ENCODE data around the gene PIGL.
A peak's percentile ranks its signal among the peaks of the same experiment; 100 is the strongest.
"Not testable (repeated sequence)": the region's sequence is repeated elsewhere in the genome, so short reads cannot be mapped to it uniquely, and the experiment has no call there.

The PIGL gene

DNA sequence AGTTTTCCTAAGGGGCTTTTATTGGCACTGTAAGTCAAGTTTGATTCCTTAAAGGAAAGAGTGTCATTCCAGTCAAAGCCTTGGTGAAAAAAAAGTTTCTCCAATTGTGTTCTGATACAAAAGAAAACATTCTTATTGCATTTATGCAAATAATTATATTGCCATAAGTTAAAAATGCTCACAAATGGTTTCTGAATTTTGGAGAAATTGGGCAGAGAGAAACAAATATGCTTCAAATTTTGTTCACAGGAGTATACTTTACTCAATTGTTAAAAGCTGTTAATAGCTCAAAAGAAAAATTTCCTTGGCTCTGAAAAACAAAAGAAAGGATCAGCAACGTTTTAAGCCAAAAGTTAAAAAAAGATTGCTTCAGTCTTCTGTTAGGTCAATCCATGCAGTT lies 60.2 kb downstream of the PIGL start:
- no peak for DNase-seq

DNA sequence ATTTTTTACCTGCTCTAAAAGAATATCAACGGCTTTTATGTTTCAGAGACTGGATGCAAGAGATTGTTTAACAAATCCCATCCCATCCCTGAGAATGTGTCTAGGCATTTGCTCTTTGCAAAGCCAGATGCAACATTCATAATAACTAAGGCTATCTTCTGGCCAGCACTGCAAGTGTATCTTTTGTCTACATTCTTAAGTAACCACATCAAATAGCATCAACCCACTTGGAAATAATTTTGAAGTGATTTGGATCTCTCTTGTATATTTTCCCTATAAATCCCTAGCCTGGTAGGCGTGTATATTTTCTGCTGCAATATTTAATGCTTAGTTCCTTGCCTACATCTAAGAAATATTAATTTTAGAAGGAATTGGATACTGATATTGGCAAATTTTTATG lies 64.3 kb downstream of the PIGL start:
- no peak for DNase-seq

DNA sequence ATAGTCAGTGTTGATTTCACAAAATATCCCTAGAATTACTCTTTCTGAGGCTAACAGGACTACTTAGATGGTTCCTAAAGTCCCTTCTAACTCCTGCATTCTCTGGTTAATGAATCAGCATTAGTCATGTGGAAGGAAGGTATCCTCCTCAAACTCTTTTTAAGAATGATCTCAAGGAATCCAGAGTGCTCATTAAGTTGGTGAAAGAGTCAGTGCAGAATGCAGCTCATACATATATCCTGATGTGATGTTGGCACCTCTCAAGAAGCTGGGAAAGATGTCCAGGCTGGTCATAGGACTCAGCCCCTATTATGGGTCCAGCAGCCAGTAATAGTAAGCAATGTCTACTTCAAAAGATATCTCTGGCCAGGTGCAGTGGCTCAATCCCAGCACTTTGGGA lies 65.5 kb downstream of the PIGL start:
- no peak for DNase-seq

DNA sequence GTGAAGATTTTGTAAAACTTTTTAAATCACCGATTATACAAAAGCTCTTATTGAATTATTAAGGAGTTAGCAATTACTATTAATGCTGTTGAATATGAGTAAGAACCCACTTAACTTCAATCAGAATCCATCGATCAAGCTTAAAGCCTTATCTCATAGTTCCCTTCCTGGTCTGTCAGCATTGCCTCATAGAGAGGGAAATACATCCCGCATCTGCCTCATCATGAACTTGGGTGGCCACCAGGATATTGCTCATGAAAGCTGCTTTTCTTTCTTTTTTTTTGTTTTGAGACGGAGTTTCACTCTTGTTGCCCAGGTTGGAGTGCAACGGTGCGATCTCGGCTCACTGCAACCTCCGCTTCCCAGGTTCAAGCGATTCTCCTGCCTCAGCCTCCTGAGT lies 66.7 kb downstream of the PIGL start:
- DNase-seq = no peak

DNA sequence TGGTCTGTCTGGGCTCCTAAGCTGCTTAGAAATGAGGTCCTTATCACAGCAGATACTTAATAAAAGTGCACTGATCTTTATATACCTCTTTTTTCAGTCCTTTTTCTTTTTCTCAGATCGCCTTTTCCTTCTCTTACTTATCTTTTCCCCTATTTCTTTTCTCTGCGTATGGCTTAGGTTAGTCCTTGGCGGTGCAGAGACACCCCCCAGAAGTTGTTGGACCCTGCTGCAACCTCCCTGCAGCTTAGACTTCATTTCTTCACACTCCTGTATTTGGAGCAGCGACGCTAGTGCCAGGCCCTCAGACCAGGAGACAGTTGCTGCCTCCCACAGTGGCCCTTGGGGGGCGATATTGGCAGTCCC lies 68.6 kb downstream of the PIGL start:
- DNase-seq = no peak

DNA sequence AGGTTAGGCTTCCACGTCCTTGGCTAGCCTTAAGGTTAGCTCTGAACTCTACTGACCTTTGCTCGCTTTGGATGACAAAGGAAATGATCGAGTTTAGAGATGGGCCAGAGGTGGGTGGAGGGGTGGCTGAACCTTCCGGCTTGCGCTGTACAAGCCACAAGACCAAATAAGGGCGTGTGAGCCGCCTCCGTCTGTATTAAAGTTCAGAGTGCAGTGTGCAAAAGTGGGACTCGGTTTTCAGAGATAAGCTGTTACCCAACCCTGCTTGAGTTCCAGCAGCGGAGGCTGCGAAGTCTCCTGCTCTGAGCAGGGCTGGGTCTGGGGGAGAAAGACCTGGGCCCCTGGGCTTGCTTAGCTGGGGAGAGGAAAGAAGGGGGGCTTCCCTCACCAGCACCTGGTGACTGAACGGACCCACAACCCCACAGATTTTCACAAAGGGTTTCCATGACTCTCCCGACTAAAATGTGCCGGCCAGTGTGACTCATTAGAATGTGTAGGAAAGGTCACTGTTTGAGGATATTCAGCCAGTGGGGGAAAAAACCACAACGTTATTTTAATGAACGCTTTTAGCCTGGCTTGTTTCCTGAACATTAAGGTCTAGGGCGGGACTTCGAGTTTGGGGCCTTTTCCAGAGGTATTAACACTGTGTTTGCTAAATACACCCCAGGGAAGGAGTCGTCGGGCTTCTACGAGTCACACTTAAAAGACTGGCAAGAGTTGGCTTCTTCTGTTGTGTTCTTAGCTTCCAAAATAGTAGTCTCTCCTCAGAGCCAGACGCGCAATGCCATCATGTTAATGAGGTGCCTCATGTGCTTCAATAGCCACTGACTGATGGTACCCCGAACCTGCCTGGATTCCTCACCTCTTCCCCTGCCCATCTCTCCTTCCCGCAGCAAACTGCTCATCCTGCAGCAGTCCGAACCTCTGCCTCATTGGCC lies 69.3 kb downstream of the PIGL start:
- peak; percentile 20 to 96 (median 60) for DNase-seq

DNA sequence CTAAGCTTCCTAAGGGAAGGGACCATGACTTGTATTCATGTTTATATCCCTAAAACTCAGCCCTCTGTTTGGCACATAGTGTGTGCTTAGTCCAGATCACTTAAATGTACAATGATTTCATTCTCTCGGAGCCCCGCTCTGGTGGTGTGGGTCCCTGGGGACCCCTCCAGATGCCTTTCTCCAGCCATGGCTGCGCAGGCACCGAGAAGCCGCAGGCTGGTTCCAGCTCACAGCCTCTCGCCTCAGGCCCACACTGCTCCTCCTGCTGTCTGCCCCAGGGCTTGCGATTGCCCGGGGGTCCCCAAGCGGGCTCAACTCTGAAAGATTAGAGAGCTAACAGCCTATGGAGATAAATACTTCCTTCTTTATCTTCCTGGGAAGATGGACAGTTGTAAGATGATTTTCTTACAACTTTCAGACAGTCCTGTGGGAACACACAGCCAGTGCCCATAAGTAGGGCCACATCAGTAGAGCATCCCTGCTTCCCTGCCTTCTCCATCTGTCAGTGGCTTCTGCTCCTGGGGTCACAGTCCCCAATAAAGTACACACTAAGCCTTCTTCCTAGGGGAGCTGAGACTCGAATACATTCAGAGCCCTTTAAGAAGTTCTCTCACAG lies 70.0 kb downstream of the PIGL start:
- DNase-seq = peak in 1 of 5 experiments; percentile 16

DNA sequence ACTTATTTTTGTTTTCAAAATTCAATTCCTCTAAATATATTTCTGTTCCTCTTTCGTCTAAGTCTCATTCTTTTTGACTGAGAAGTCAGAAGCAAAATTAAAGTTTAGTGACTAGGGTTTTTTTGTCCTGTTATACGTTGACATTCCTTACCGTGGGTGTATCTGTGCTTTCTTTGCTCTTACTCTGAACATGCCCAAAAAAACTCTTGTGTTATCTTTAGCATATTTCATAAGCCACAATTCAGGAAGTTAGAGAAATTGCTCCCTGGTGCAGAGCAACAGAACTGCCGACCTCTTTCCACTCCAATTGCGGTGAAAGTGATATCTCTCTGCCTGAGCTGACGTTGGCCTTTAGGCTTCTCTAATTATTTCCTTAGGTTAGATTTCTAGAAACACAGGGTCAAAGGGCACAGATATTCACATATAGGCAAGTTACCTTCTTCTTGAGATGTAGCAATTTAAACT lies 70.6 kb downstream of the PIGL start:
- DNase-seq = peak in 2 of 5 experiments; percentile 19 to 46

DNA sequence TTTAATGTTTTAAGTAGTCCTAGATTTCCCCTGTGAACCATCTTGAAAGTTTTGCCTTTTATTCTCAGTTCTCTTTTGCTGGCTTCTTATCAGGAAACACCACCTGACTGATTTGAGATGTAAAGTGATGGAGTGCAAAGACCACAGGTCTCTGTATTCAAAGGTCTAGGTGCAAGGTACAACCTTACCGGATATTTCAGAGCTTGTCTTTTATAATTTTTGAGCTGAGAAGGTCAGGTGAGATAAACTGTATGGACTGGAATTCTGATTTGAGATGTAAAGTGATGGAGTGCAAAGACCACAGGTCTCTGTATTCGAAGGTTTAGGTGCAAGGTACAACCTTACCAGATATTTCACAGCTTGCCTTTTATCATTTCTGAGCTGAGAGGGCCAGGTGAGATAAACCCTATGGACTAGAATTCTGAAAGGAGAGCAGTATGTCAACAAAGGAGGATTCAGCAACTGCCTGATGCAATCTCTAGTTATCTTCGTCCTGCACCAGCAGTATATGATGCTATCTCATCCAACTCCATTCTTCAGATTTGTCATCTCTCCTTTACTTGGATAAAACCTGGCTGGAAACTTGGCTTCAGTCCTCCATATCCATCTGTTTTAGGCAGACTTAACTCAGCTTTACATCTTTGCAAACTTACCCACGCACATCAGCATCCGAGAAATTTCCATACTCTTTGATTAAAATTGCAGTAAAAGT lies 72.0 kb downstream of the PIGL start:
- DNase-seq = no peak

DNA sequence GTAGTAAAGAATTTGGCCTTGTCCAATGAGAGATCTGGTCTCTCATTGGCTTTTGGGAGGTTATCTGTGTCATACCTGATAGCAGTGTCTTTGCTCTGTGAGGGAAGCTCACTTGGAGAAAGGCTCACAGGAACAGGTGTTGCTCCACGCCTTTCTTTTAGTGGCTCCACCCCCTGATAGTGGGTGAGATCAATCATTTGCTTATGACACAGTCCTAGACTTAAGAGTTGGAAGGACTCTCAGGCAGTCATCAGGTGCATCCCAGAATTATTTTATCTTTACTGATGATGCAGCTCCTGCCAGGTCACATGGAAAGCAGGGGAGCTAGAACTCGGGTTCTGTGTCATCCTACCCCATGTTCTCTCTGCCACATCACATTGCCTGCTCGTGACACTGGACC lies 76.9 kb downstream of the PIGL start:
- no peak for DNase-seq

DNA sequence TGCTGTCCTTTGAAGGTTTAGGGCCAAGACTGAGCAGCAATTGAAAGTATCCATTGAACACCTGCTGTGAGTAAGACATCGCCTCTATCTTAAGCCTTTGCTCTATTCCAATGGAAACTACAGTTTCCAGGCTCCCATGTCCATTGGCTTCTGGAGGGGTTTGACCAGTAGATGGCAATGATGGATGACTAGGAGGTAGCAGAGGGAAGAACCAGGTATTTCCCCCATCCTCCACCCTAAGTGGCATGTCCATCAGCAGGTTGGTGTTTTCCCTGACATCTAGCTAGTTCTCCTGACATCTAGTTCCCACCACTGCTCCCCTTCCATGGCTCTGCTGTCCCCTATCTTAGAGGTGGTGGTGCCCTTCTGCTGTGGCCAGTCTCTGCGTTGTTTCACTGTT lies 77.5 kb downstream of the PIGL start:
- DNase-seq = no peak

DNA sequence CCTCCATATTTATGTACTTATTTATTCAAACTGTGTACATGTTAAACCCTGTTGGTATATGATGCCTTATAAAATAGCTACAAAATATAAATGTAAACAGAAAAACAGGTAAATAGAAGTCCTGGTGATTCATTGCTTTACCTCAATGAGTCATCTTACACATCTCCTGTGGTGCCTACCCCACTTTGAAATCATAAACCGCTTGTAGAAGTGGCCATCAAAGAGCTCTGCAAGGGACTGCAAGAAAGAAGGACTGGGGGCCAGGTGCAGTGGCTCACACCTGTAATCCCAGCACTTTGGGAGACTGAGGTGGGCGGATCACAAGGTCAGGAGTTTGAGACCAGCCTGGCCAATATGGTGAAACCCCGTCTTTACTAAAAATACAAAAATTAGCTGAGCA lies 79.1 kb downstream of the PIGL start:
- peak in 1 of 5 experiments; percentile 51 for DNase-seq

DNA sequence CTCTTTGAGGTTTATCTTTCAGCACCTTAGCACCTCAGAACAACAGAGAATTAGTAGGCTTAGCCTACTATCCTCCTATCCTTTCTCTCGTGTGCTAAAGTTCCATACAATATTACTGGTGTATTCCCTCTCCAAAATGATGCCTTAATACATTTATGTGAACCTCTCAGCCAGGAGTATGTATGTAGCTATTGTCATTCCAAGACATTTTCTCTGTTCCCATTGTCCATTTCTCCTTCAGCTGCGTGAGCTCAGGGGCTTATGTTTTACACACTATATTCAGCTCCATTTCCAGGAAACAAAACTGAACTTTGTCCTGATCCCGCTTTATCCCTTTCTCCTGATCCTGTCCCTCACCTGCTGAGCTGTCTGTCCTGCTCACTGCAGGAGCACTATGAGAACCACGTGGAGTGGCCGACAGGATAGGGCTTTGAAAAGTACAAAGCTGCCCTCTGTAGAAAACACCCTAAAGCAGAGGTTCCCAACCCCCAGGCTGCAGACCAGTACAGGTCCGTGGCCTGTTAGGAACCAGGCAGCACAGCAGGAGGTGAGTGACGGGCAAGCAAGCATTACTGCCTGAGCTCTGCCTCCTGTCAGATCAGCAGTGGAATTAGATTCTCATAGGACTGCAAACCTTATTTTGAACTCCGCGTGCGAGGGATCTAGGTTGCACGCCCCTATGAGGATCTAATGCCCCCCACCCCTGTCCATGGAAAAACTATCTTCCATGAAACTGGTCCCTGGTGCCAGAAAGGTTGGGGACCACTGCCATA lies 80.5 kb downstream of the PIGL start:
- DNase-seq = no peak

DNA sequence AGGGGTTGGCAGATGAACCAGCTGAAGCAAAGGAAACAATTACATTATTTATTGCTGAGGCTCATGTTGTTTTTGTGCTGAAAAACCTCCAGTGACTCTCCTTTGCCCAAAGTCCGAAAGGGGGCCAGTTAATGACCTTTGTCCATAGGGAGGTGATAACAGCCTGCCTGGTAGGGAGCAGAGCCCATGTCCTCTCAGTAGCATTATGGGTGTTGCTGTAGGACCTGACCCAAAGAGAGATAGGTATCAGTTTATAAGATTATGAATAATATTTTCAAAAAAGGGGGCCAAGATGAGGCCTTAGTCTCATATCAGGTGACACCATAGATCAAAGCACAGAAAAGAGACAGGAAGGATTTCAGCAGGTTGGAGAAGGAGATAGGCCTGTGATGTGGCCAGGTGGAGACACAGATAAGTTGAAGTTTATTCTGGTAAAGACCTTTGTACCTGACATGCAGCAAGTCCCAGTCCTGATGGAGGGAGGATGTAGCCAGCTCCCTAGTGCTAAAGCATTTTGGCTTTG lies 81.2 kb downstream of the PIGL start:
- DNase-seq = no peak

DNA sequence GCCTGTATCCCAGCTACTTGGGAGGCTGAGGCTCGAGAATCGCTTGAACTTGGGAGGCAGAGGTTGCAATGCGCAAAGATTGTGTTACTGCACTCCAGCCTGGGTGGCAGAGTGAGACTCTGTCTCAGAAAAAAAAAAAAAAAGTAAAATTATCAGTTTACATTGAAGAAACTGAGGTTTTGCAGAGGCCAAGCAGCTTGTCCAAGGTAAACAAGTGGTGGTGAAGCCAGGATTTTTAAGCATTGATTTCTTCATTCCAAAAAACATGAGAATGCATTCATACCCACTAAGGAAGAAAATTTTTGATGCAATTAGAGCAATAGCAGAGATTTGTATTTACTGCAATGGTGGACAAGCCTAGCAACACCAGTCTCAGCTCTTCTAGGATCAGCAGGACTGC lies 83.5 kb downstream of the PIGL start:
- no peak for DNase-seq

DNA sequence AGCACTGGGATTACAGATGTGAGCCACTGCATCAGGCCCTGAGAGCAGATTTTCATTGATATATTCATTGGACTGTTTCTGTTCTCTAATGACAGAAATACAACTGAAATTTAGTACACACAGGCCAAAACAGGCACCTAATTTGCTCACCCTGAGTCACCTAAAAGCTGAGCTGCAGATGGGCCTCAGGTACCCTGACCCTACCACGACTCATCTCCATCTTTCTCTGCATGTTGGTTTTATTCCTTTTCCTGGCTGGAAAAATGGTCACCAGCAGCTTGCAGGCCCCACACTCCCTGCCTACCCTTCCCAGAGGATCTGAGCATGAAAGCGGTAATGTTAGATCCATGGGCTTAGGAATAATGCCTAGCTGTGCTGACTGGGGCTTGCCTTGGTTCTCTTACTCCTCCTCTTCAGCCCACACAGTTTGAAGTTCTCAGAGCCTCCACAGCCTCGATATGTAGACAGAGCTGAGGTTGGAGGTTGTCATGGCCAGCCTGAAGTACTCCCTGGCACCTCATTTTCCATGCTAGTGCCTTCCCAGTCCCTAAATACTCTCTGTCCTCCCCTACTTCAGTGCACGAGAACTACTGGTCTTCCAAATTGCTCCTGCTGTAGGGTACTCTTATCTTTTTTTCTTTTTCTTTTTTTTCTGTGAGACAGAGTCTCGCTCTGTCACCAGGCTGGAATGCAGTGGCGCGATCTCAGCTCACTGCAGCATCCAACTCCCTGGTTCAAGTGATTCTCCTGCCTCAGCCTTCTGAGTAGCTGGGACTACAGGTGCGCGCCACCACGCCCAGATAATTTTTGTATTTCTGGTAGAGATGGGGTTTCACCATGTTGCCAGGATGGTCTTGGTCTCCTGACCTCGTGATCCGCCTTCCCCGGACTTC lies 85.2 kb downstream of the PIGL start:
- no peak for DNase-seq

DNA sequence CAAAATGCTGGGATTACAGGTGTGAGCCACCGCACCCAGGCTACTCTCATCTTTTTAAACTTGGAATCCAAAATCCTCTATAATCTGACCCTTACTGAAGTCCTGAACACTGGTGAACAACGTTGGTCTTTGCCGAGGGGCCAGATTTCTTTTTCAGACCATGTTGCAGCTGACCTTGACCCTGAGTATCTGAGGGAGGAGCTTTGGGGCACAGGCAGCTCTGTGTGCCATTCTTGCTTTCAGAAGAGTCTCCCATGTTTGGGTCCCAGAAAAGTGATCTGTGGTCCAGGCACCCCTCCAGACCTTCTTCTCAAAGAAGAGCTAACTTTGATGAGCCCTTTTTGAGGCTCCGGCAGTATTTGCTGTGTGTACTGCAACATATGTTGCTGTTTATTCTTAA lies 85.8 kb downstream of the PIGL start:
- DNase-seq = no peak

DNA sequence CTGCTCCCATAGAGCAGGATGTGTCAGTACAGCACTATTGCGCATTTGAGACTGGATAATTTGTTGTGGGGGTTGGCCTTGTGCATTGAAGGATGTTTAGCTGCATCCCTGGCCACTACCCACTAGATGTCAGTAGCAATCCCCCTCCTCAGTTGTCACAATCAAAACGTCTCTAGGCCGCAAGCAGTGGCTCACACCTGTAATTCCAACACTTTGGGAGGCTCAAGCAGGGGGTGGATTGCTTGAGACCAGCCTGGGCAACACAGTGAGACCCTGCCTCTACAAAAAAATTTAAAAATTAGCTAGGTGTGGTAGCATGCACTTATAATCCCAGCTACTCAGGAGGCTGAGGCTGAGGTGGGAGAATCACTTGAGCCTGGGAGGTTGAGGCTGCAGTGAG lies 87.8 kb downstream of the PIGL start:
- peak in 1 of 5 experiments; percentile 40 for DNase-seq

DNA sequence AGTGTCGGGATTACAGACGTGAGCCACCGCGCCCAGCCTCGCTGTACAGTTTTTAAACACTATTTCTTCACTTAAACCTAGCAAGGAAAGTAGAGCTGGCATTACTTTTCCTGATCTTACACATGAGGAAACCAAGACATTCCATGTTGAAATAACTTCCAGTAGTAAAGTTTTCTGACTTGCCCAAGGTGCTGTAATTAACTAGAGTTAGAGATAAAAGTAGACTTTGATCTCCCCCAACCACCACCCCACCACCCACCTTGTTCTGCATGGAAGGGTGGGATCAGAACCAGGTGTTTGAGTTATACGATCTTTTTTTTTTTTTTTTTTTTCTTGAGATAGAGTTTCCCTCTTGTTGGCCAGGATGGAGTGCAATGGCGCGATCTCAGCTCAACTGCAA lies 89.2 kb downstream of the PIGL start:
- no peak for DNase-seq

DNA sequence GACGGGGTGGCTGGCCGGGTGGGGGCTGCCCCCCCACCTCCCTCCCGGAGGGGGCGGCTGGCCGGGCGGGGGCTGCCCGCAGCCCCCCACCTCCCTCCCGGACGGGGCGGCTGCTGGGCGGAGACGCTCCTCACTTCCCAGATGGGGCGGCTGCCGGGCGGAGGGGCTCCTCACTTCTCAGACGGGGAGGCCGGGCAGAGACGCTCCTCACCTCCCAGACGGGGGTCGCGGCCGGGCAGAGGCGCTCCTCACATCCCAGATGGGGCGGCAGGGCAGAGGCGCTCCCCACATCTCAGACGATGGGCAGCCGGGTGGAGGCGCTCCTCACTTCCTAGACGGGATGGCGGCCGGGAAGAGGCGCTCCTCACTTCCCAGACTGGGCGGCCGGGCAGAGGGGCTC lies 95.1 kb downstream of the PIGL start:
- not testable (repeated sequence) for DNase-seq
